IPS-18a (cell line): ENCODE results near the gene ZNF91.
"Not testable (repeated sequence)": the region's sequence is repeated elsewhere in the genome, so short reads cannot be mapped to it uniquely, and the experiment has no call there.

Experiments
- H3K27ac ChIP-seq: one replicate; pipeline ENCODE4 v1.5.1; 2013; ENCODE audit warnings: low read length
- H3K27me3 ChIP-seq: one replicate; pipeline ENCODE4 v1.6.1; 2013; ENCODE audit warnings: mild to moderate bottlenecking, low read length; ENCODE audit not compliant: control insufficient read depth, insufficient read depth
- H3K36me3 ChIP-seq: one replicate; pipeline ENCODE4 v1.6.1; 2013; ENCODE audit warnings: low read depth, low read length; ENCODE audit not compliant: control insufficient read depth
- H3K4me1 ChIP-seq: one replicate; pipeline ENCODE4 v1.6.1; 2013; ENCODE audit warnings: low read depth, low read length; ENCODE audit not compliant: control insufficient read depth
- H3K4me3 ChIP-seq: one replicate; pipeline ENCODE4 v1.5.1; 2013; ENCODE audit warnings: low read length
- H3K9ac ChIP-seq: one replicate; pipeline ENCODE4 v1.6.1; 2013; ENCODE audit warnings: mild to moderate bottlenecking, low read length, moderate library complexity
- H3K9me3 ChIP-seq: one replicate; pipeline ENCODE4 v1.6.1; 2013; ENCODE audit warnings: low read depth, low read length; ENCODE audit not compliant: control insufficient read depth

Gene ZNF91

DNA sequence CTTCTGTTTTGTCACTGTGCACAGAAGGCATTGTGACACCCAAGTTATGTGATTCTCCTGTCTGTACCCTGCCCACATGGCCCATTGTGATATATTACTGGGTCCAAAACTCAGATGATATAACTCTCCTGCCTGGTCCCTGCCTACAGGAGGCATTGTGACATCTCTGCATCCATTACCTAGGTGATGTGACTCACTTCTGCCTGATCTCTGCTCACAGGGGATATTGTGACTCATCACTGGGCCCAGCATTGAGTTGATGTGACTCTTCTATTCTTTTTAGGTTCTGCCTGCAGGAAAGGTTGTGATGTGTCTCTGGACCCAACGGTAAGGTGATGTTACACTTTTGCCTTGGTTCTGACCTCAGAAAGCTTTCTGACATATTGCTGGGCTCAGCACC lies 77.1 kb downstream of the ZNF91 start:
- Histone ChIP-seq H3K36me3 (no peaks in the 10 kb centered on the region), H3K9ac (no peak overlapping the region), H3K4me3 (no peak overlapping the region), H3K27me3 (no peaks in the 10 kb centered on the region), H3K27ac (no peak overlapping the region), H3K9me3 (peaks cover 56% of the 10 kb centered on the region), H3K4me1 (no peaks in the 10 kb centered on the region)

DNA sequence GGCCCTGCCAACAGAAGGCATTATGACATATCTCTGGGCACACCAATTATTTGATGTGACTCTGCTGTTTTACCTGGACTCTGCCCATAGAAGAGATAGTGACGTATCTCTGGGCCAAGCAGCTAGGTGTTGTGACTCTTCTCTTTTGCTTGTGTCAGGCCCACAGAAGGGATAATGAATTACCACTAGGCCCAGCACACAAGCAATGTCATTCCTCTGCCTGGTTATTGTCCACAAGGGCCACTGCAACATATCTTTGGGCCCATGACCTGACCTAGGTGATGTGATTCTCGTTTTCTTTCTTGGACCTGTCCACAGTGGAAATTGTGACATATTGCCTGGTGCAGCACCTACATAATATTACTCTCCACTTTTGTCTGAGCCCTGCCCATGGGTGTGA lies 80.0 kb downstream of the ZNF91 start:
- no peak overlapping the region for H3K9ac ChIP-seq
- peaks cover 71% of the 10 kb centered on the region for H3K9me3 ChIP-seq
- no peaks in the 10 kb centered on the region for H3K4me1 ChIP-seq
- no peak overlapping the region for H3K27ac ChIP-seq
- no peak overlapping the region for H3K4me3 ChIP-seq
- no peaks in the 10 kb centered on the region for H3K36me3 ChIP-seq
- H3K27me3 ChIP-seq: no peaks in the 10 kb centered on the region

DNA sequence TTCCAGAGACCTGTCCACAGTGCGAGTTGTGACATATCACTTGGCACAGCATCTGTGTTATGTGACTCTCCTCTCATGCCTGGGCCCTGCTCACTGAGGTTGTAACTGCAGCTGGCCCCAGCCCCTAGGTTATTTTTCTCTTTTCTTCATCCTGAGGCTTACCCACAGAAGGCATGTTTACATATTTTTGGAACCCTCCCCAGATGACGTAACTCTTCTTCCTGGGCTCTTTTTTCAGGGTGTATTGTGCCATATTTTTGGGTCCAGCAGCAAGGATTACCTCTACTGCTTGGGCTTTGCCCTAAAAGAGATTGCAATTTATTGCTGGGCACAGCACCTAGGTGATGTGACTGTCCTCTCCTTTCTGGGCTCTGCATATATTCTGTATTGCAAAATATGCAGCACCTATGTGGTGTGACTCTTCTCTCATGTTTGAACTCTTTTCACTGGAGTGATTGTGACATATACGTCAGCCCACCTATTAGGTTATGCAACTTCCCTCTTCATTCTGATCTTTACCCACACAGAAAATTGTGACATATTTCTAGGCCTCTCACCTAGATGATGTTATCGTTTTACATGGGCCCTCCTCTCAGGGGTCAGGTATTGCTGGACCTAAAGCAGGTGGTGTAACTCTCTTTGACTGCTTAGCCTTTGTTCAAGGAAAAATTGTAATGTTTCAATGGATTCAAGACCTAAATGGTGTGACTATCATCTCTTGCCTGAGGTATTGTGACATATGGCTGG lies 80.6 kb downstream of the ZNF91 start:
- H3K4me1 ChIP-seq: no peaks in the 10 kb centered on the region
- no peak overlapping the region for H3K27ac ChIP-seq
- no peak overlapping the region for H3K4me3 ChIP-seq
- no peaks in the 10 kb centered on the region for H3K27me3 ChIP-seq
- no peak overlapping the region for H3K9ac ChIP-seq
- no peaks in the 10 kb centered on the region for H3K36me3 ChIP-seq
- H3K9me3 ChIP-seq: peaks cover 72% of the 10 kb centered on the region

DNA sequence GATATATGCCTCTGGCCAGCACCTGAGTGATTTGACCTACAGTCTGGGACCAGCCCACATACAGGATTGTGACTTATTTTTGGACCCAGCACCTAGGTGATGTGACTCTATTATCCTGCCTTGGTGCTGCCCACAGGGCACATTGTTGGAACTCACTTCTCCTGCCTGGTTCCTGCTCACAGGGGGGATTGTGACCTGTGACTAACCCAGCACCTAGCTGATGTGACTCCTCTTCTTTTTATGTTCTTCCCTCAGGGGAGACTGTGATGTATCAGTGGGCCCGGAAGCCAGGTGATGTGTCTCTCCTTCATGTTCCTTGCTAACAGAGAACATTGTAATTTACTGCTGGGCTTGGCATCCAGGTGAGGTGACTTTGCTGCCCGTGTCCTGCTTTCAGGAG lies 82.1 kb downstream of the ZNF91 start:
- Histone ChIP-seq H3K9me3 (peaks cover 80% of the 10 kb centered on the region), H3K27me3 (no peaks in the 10 kb centered on the region), H3K4me1 (no peaks in the 10 kb centered on the region), H3K4me3 (no peak overlapping the region), H3K36me3 (no peaks in the 10 kb centered on the region), H3K27ac (no peak overlapping the region), H3K9ac (no peak overlapping the region)

DNA sequence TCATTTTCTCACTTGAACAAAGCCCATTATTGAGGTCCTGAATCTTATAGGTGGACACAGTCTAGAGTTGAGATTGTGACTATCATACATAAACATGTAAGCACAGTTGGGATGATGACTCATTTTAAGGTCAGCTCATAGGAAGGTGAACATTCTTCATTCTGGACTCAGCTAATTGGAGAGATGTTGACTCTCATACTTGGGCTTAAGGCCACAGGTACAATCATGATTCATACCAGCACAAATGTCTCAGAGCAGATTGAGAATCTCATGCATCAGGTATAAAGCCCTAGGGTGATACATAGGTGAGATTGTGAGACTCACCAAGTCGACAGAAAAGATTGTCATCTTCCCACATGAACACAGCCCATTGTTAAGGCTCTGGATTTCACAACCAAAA lies 82.8 kb downstream of the ZNF91 start:
- H3K27ac ChIP-seq: no peak overlapping the region
- H3K4me1 ChIP-seq: no peaks in the 10 kb centered on the region
- no peak overlapping the region for H3K4me3 ChIP-seq
- H3K27me3 ChIP-seq: no peaks in the 10 kb centered on the region
- H3K9ac ChIP-seq: no peak overlapping the region
- peaks cover 87% of the 10 kb centered on the region for H3K9me3 ChIP-seq
- no peaks in the 10 kb centered on the region for H3K36me3 ChIP-seq

DNA sequence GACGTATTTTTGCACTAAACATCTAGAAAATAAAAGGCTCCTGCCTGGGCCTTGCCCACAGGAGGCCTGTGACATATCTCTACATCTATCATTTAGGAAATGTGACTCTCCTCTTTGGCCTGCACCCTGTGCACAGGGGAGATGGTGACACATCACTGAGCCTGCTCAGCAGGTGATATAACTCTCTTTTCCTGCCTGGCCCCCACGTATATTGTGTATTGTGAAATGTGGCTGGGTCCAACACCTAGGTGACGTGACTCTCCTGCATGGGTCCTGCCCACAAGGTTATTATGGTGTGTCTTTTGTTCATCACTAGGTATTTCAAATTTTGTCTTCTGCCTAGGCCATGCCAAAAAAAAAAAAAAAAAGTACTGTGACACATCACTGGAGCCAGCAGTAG lies 83.7 kb downstream of the ZNF91 start:
- Histone ChIP-seq H3K9ac (no peak overlapping the region), H3K4me3 (no peak overlapping the region), H3K9me3 (peaks cover 92% of the 10 kb centered on the region), H3K36me3 (no peaks in the 10 kb centered on the region), H3K27ac (no peak overlapping the region), H3K4me1 (no peaks in the 10 kb centered on the region), H3K27me3 (no peaks in the 10 kb centered on the region)

DNA sequence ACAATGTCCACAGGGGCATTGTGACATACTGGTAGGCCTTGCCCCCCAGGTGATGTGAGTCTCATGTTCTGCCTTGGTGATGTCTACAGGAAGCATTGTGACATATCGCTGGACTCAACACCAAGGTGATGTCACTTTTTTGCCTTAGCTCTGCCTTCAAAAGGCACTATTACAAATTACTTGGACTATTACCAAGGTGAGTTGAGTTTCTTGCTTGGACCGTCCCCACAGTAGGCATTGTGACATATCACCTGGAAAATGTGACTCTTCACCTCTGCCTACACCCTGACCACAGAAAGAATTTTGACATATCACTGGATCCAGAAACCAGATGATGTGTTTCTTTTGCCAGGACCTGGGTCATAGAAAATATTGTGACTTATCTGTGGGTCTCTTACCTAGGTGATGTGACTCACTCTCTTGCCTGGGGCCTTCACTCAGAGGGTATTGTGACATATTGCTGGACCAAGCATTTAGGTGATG lies 84.5 kb downstream of the ZNF91 start:
- no peaks in the 10 kb centered on the region for H3K36me3 ChIP-seq
- H3K9ac ChIP-seq: no peak overlapping the region
- H3K4me1 ChIP-seq: no peaks in the 10 kb centered on the region
- H3K27me3 ChIP-seq: no peaks in the 10 kb centered on the region
- no peak overlapping the region for H3K27ac ChIP-seq
- peaks cover 84% of the 10 kb centered on the region for H3K9me3 ChIP-seq
- H3K4me3 ChIP-seq: no peak overlapping the region

DNA sequence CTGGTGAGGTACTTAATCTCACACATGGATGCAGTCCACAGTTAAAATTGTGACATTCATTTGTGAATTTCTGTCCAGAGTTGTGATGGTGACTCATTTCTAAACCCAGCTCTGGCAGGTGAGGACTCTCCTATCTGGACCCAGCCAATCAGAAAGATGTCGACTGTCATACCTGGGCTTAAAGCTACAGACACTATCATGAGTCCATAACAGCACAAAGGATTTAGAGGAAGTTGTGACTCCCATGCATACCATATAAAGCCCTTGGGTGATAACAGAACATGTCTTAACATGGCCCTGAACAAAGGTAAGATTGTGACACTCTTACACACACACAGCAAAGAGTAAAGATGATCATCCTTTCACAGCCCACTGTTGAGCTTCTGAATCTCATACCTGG lies 85.3 kb downstream of the ZNF91 start:
- no peaks in the 10 kb centered on the region for H3K27me3 ChIP-seq

DNA sequence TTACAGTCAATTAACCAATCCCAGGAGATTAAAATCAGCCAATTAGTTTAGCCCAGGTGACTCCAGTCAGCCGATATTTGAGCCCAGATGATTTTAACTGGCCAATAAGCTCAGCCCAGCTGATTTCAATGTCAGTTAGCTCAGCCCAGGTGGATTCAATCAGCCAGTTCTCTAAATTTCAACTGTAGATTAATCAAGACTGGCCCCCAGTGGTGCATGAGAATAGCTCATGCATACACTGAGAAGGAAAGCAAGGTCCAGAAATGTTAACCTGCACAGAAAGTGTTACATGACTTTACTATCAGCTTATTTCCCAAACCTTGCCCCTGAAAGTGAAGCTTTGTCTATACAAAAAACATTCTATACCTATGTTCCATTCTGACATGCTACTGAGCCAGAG lies 89.7 kb downstream of the ZNF91 start:
- H3K27me3 ChIP-seq: no peaks in the 10 kb centered on the region
- no peaks in the 10 kb centered on the region for H3K36me3 ChIP-seq
- no peak overlapping the region for H3K27ac ChIP-seq
- peaks cover 71% of the 10 kb centered on the region for H3K9me3 ChIP-seq
- H3K4me1 ChIP-seq: no peaks in the 10 kb centered on the region
- H3K9ac ChIP-seq: no peak overlapping the region
- H3K4me3 ChIP-seq: no peak overlapping the region

More for the DNA sequence above, 85.3 kb downstream of the ZNF91 start:
- Histone ChIP-seq H3K4me3 (no peak overlapping the region), H3K36me3 (no peaks in the 10 kb centered on the region), H3K27ac (no peak overlapping the region), H3K9me3 (peaks cover 79% of the 10 kb centered on the region), H3K4me1 (no peaks in the 10 kb centered on the region), H3K9ac (no peak overlapping the region)

DNA sequence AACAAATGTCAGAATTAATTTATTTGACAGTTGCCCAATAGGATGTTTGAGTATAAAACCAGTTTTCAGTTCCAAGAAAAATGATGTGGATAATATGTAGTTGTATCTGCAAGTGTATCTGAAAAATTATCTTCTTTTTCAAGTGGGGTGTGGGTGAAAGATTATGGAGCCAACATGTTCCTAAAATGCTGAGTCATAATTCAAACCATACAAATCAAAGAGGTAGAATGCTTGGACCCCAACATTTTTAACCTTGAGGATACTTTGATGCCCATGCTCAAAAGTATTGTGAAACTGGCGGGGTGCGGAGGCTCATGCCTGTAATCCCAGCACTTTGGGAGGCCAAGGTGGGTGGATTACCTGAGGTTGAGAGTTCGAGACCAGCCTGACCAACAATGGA lies 91.0 kb downstream of the ZNF91 start:
- Histone ChIP-seq H3K27me3 (no peaks in the 10 kb centered on the region), H3K9me3 (peaks cover 66% of the 10 kb centered on the region), H3K4me3 (no peak overlapping the region), H3K4me1 (no peaks in the 10 kb centered on the region), H3K9ac (no peak overlapping the region), H3K36me3 (no peaks in the 10 kb centered on the region), H3K27ac (no peak overlapping the region)

DNA sequence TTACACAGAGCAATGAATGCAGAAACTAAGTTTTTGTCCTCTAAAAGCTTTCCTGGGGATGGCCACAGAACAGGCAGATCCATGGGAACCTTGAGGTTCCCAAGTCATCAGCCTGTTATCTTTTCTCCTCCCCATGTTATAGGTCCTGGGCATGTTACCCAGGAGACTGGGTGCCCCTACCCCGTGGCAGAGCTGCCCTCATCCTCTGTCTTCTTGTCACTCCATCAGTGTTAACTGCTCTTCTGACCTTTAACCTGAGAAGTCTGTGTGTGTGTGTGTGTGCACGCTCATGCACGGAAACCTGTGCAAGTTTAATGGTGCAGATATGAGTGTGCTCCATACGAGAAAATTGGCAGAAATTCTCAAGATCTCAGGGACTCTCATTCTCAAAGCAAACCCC lies 101.1 kb downstream of the ZNF91 start:
- Histone ChIP-seq H3K4me1 (no peaks in the 10 kb centered on the region), H3K36me3 (no peaks in the 10 kb centered on the region), H3K9me3 (peaks cover 45% of the 10 kb centered on the region), H3K27ac (no peak overlapping the region), H3K4me3 (no peak overlapping the region), H3K27me3 (no peaks in the 10 kb centered on the region), H3K9ac (no peak overlapping the region)

DNA sequence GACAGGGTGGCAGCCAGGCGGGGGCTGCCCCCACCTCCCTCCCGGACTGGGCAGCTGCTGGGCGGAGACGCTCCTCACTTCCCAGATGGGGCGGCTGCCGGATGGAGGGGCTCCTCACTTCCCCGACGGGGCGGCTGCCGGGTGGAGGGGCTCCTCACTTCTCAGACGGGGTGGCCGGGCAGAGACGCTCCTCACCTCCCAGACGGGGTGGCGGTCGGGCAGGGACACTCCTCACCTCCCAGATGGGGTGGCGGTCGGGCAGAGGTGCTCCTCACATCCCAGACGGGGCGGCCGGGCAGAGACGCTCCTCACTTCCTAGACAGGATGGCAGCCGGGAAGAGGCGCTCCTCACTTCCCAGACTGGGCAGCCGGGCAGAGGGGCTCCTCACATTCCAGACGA lies 105.3 kb downstream of the ZNF91 start:
- H3K4me3 ChIP-seq, H3K4me1 ChIP-seq, H3K9ac ChIP-seq, H3K27me3 ChIP-seq, H3K27ac ChIP-seq, H3K36me3 ChIP-seq: not testable (repeated sequence)
- peaks cover 29% of the 10 kb centered on the region for H3K9me3 ChIP-seq
